Osteoblast (primary cell): ENCODE measurements around the gene TMEM161B. TPM values are rescaled to one million over a fixed set of nuclear protein-coding genes. Genes with fewer than 3 reads are reported as not detected.

Experiments
- DNase-seq: peaks from one replicate; pipeline ENCODE4 v3.0.0; 2011; ENCODE audit warnings: low spot score, mixed read lengths; ENCODE audit not compliant: insufficient read length; ENCODE audit errors: missing footprints
- H2AFZ ChIP-seq: 2 replicates; pipeline ENCODE4 v1.6.0; 2011; ENCODE audit warnings: mild to moderate bottlenecking, low read length
- H3K27ac ChIP-seq: 2 replicates; pipeline ENCODE4 v1.5.1; 2011; ENCODE audit warnings: mild to moderate bottlenecking, low read depth, low read length, moderate library complexity
- H3K27me3 ChIP-seq: 2 replicates; pipeline ENCODE4 v1.6.0; 2012; ENCODE audit warnings: mild to moderate bottlenecking, control low read depth, inconsistent platforms, low read length, moderate library complexity; ENCODE audit not compliant: insufficient read depth
- H3K36me3 ChIP-seq: 2 replicates; pipeline ENCODE4 v1.5.1; 2011; ENCODE audit warnings: mild to moderate bottlenecking, low read length, control low read depth, moderate library complexity; ENCODE audit not compliant: insufficient read depth
- H3K4me1 ChIP-seq: 2 replicates; pipeline ENCODE4 v1.5.1; 2011; ENCODE audit warnings: mild to moderate bottlenecking, low read length, control low read depth, moderate library complexity; ENCODE audit not compliant: insufficient read depth
- H3K4me2 ChIP-seq: 2 replicates; pipeline ENCODE4 v1.6.0; 2011; ENCODE audit warnings: mild to moderate bottlenecking, low read length; ENCODE audit not compliant: insufficient read depth
- H3K4me3 ChIP-seq: fragments of 200-600 bp; sonication (generic); 3 replicates; pipeline ENCODE4 v1.5.1; 2012; ENCODE audit warnings: mild to moderate bottlenecking, low read length, inconsistent platforms; ENCODE audit not compliant: insufficient read depth
- H3K79me2 ChIP-seq: 2 replicates; pipeline ENCODE4 v1.6.0; 2012; ENCODE audit warnings: mild to moderate bottlenecking, low read length, control low read depth, inconsistent platforms; ENCODE audit not compliant: insufficient read depth
- H3K9me3 ChIP-seq: 2 replicates; pipeline ENCODE4 v1.5.1; 2011; ENCODE audit warnings: low read depth, low read length, control low read depth
- H4K20me1 ChIP-seq: 2 replicates; pipeline ENCODE4 v1.6.0; 2012; ENCODE audit warnings: mild to moderate bottlenecking, low read length, control low read depth; ENCODE audit not compliant: insufficient read depth
- total RNA-seq: library from RNA; depleted of rRNA; stranded (reverse); fragments of >200 nt; gene quantifications from 2 replicates; pipeline ENCODE4 v1.2.3, GENCODE V29; 2012
- TF ChIP-seq, protein P1 (sequence below): IDR thresholded peaks from 2 replicates; pipeline ENCODE4 v1.5.1; 2011; ENCODE audit warnings: mild to moderate bottlenecking, low read depth, low read length, moderate library complexity; ENCODE audit errors: extremely low read depth

The TMEM161B gene
- total RNA-seq, 1 donor, result 17.4 TPM

DNA sequence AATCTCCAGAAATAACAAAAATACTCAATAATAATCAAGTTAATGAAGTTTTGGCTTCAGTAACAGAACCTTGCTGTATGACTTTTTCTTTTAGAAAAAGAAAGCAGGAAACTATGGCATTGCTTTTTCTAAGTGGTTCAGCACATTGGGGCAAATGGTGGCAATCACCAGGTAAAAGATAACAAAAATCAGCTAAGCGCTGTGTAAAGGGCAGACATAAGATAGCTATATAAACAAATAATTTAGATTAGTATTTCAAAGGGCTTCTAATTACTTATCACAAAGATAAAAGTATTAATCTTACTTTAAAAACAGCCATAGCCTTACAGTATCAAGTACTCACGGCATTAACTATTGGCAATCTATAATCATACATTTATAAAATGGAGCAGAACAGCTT, 10.0 kb downstream of the TMEM161B start:
- TF ChIP-seq, protein P1, sequence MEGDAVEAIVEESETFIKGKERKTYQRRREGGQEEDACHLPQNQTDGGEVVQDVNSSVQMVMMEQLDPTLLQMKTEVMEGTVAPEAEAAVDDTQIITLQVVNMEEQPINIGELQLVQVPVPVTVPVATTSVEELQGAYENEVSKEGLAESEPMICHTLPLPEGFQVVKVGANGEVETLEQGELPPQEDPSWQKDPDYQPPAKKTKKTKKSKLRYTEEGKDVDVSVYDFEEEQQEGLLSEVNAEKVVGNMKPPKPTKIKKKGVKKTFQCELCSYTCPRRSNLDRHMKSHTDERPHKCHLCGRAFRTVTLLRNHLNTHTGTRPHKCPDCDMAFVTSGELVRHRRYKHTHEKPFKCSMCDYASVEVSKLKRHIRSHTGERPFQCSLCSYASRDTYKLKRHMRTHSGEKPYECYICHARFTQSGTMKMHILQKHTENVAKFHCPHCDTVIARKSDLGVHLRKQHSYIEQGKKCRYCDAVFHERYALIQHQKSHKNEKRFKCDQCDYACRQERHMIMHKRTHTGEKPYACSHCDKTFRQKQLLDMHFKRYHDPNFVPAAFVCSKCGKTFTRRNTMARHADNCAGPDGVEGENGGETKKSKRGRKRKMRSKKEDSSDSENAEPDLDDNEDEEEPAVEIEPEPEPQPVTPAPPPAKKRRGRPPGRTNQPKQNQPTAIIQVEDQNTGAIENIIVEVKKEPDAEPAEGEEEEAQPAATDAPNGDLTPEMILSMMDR, result no peak
- H3K4me1 ChIP-seq, result no peaks in the 10 kb centered on the region
- no peak overlapping the region for H3K4me2 ChIP-seq
- H3K79me2 ChIP-seq, result peaks cover 94% of the 10 kb centered on the region
- H3K9me3 ChIP-seq, result no peaks in the 10 kb centered on the region
- H3K36me3 ChIP-seq, result no peaks in the 10 kb centered on the region
- no peaks in the 10 kb centered on the region for H3K27me3 ChIP-seq
- H4K20me1 ChIP-seq, result peaks cover 21% of the 10 kb centered on the region
- no peak overlapping the region for H3K27ac ChIP-seq
- no peak overlapping the region for H2AFZ ChIP-seq
- H3K4me3 ChIP-seq, result no peak overlapping the region
- DNase-seq, result no peak

DNA sequence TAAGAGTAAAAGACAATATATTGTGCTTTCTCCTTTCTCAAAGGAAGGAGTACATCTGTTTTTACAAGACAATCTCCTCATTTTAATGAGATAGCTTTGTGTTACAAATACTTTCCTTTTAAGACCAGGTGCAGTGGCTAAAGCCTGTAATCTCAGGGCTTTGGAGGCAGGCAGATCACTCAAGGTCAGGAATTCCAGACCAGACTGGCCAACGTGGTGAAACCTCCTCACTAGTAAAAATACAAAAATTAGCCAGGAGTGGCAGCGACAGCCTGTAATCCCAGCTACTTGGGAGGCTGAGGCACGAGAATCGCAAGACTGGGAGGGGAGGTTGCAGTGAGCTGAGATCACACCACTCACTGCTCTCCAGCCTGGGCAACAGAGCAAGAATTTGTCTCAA, 11.8 kb downstream of the TMEM161B start:
- H4K20me1 ChIP-seq, result peaks cover 13% of the 10 kb centered on the region
- peaks cover 94% of the 10 kb centered on the region for H3K79me2 ChIP-seq
- no peak overlapping the region for H3K4me2 ChIP-seq

DNA sequence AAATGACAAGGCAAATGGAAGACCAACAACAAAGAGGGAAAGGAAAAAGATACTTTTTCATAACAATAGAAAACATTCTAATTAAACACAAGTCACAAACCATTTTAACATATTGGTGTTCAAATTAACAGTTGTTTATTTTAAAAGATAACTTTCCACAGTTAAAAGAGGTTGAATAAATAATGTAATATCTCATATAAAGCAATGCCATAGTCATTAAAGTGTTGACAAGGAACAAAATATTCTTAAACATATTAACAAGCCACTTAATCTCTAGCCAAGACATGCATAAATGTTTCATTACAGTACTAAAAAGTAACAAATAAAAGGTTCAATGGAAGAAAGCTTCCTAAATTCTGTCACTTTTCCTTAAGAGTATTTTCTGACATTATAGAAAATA, 12.6 kb downstream of the TMEM161B start:
- H2AFZ ChIP-seq, result no peak overlapping the region
- no peak overlapping the region for H3K27ac ChIP-seq
- no peak overlapping the region for H3K4me2 ChIP-seq
- H3K79me2 ChIP-seq, result peaks cover 93% of the 10 kb centered on the region
- TF ChIP-seq, protein P1, result no peak
- H3K4me1 ChIP-seq, result no peaks in the 10 kb centered on the region
- no peak for DNase-seq
- peaks cover 11% of the 10 kb centered on the region for H4K20me1 ChIP-seq
- H3K9me3 ChIP-seq, result no peaks in the 10 kb centered on the region
- H3K27me3 ChIP-seq, result no peaks in the 10 kb centered on the region
- no peak overlapping the region for H3K4me3 ChIP-seq
- no peaks in the 10 kb centered on the region for H3K36me3 ChIP-seq

More for the DNA sequence above, 11.8 kb downstream of the TMEM161B start:
- Histone ChIP-seq H3K9me3 (no peaks in the 10 kb centered on the region), H3K27me3 (no peaks in the 10 kb centered on the region), H3K4me3 (no peak overlapping the region), H3K36me3 (no peaks in the 10 kb centered on the region), H3K27ac (no peak overlapping the region), H2AFZ (no peak overlapping the region), H3K4me1 (no peaks in the 10 kb centered on the region)
- no peak for DNase-seq
- TF ChIP-seq, protein P1, result no peak

DNA sequence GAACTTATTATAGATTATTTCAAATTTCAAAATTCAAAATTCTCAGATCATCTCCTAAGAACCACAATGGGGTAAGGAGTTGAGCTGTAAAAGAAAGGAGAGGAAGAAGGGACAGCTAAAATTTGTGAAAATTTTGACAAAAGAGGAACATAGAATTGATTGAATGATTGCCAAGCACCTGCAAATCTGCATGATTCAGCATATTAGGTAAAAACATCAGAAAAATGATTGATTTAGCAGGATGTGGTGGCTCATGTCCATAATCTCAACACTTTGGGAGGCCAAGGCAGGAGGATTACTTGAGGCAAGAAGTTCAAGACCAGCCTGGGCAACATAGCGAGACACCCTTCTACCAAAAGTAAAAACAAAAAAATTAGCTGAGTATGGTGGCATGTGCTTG, 14.3 kb downstream of the TMEM161B start:
- TF ChIP-seq, protein P1, result no peak
- no peaks in the 10 kb centered on the region for H3K27me3 ChIP-seq
- no peak for DNase-seq
- H3K9me3 ChIP-seq, result no peaks in the 10 kb centered on the region
- H2AFZ ChIP-seq, result no peak overlapping the region
- H3K36me3 ChIP-seq, result no peaks in the 10 kb centered on the region
- no peak overlapping the region for H3K27ac ChIP-seq
- peaks cover 15% of the 10 kb centered on the region for H4K20me1 ChIP-seq
- no peak overlapping the region for H3K4me2 ChIP-seq
- H3K79me2 ChIP-seq, result peaks cover 93% of the 10 kb centered on the region
- no peaks in the 10 kb centered on the region for H3K4me1 ChIP-seq
- H3K4me3 ChIP-seq, result no peak overlapping the region
